SH-SY5Y (cell line): ENCODE data around the gene AZIN2.

ENCODE experiments used
- GATA2 ChIP-seq: IDR thresholded peaks from 2 replicates; pipeline ENCODE4 v1.6.1; 2011; ENCODE audit warnings: mild to moderate bottlenecking, low read depth, low read length
- GATA3 ChIP-seq: IDR thresholded peaks from 2 replicates; pipeline ENCODE4 v1.6.1; 2011; ENCODE audit warnings: low read depth, mild to moderate bottlenecking, low read length, moderate library complexity

Gene AZIN2

DNA sequence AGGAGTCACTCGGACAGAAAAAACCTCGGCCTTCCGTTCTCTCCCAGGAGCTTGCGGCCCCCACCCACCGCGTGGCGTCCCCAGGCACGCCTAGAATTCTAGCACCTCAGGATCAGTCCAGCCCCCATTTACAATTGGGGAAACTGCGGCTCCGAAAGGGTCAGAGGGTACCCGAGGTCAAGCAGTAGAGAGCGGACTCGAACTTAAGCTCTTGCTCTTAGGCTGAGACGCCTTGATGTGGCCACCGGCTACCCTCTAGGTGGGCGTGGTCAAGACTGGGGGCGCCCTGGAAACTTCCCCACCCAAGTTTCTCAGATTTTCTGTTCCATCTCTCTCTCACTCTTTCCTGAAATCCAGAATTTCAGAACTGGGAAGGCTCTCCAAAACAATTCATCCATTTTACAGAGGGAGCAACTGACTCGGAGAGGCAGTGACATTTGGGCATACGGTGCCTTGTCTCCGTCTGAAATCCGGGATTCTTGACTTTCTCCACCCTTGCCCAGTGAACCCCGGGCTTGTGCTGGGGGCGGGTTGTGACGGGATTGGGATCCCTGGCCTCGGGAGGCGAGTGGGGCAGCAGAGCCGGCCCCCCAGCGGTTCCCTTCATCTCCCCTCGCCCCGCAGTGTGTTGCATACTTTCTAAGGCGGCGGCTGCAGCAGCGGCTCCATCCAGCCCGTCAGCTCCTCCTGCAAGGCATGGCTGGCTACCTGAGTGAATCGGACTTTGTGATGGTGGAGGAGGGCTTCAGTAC, 777 bp downstream of the AZIN2 start:
- no peak for TF ChIP-seq GATA3
- no peak for TF ChIP-seq GATA2

DNA sequence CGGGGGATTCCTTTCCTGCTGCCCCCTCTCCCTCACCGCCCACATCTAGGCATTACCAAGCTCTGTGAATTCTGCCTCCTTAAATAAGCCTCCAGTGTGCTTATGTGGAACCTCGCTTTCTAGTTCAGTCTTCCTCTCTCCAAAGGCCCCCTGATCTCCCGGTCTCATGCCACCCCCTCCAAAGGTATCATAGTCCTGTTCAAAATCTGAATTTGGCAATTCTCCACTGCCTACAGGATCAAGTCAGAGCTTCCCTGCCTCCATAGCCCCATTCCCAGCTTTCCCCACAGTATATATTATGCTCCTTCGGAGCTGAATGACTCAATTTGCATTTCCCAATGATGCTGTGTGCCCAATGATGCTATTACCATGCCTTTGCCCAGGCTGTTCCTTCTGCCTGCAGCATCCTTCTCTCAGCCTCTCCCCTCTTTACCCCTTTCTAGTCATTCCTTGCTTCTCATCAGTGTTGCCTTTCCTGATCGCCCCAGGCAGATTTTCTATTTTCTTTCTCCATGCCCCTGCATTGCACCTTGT, 1.7 kb downstream of the AZIN2 start:
- TF ChIP-seq GATA2 (no peak), GATA3 (no peak)

DNA sequence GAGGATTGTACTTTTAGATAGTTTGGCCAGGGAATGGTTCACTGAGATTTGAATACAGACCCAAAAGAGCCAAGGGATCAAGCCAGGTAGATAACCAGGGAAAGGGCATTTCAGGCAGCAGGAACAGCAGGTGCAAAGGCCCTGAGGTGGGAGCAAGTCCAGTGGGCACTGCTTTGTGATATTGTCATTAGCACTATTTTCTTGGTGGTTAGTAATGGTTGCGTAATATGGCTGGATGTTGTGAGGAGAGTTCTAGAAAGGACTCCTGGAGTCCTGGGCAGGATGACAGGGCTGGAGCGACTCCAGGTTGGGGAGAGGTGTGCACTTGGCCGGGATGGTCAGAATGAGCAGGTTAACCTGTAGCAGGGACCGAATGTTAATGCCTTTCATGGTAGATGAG, 4.4 kb downstream of the AZIN2 start:
- TF ChIP-seq GATA3, result no peak
- no peak for TF ChIP-seq GATA2

DNA sequence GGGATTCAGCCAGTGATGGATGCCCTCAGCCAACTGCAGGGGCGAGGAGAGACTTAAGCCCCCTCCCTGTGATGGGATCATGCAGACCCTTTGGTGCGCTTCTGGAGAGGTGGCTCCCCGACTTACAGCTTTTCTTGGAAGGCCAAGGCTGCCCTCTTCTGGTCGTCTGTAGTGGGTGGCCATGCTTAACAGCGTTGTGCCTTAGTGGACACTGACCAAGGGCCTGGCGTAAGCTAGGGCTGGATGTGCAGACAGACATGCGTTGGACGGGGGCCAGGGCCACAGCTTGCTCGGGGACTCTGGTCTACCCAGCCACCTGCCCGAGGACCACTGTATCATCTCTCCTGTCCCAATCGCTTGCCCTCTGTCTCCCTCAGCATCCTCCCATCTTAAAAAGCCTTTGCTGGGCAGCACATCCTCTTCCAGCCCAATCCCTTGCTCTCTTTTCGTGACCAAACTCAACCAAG, 5.5 kb downstream of the AZIN2 start:
- no peak for TF ChIP-seq GATA2
- no peak for TF ChIP-seq GATA3

DNA sequence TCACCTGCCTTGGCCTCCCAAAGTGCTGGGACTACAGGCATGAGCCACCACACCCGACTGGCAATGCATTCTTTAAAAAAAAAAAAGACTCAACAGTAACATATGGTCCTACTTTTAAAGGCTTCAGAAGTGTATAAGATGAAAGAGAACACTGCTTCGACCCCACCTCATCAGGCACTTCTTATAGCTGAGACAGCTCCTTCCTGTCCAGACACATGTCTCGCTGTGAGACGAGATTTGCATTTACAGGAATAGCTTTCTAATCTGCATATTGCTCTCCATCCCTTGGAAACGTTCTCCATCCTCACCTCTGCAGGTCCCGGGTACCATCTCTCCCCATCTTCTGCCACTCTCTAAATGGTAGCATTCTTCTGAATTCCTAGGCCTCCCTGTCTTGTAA, 6.7 kb downstream of the AZIN2 start:
- TF ChIP-seq GATA3 (no peak), GATA2 (no peak)

DNA sequence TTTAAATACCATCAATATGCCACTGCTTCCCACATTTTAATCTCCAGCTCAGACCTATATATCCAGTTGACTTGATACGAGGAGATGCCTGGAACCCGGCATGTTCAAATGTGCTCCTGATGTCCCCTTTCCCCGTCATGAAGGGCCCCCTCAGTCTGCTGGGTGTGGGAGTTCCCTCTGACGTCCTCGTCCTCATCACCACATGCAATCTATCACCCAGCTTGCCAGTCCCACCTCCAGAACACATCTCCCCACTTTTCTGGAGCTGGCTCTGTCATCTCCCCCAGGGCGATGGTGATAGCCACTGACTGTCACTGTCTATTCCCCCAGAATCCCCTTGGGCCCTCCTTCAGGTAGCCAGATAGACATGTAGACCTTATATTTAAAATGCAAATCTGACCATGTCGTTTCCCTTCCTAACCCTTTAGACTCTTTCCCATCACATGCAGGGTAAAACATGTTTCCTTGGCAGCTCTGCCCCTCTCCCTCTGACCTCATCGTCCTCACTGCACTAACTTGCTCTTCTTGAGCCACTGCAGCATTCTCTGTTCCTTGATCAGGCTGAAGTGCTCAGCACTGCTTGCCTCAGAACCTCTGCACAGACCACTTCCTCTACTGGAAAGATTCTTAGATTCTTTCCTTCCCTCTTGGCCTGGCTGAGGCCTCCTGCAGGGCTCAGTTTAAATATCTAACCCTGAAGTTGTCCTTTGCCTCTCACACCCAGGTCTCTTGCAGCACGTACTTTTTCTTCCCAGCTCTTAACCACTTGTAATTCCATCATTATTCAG, 7.4 kb downstream of the AZIN2 start:
- TF ChIP-seq GATA2 (no peak), GATA3 (no peak)

DNA sequence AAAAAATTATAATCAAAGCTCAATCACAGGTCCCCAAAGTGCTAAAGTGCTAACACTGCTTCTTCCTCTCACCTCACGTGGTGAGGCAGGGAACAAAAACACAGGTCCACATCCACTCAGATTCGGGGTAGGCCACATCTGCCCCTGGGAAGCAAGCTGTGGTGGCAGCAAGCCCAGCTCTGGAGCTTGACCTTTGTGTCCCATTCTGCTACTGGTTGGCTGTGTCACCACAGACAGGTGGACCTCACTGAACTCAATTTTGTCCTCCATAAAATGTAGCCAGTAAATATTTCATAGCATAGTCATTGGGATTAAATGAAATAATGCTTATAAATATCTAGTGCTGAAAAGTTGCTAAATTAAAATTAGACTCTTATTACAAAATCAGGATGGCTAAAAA, 8.5 kb downstream of the AZIN2 start:
- TF ChIP-seq GATA2 (no peak), GATA3 (no peak)

DNA sequence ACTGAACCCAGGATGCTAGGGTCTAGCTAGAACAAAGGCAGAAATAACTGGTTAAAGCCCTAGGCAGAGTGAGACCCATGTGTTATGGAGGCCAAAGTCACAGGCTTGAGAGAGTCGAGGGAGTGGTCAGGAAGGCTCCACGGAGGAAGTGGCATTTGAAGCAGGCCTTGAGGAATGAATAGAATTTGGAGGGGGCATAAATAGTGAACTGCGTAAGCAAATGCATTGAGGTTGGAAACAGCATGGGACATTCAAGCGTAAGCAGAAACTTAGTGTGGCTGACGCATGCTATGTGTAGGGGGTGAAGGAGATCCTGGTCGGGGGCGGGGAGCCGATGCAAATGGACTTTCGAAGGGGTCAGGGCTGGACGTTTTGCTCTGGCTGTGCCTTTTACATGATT, 11.5 kb downstream of the AZIN2 start:
- no peak for TF ChIP-seq GATA3
- TF ChIP-seq GATA2, result no peak

DNA sequence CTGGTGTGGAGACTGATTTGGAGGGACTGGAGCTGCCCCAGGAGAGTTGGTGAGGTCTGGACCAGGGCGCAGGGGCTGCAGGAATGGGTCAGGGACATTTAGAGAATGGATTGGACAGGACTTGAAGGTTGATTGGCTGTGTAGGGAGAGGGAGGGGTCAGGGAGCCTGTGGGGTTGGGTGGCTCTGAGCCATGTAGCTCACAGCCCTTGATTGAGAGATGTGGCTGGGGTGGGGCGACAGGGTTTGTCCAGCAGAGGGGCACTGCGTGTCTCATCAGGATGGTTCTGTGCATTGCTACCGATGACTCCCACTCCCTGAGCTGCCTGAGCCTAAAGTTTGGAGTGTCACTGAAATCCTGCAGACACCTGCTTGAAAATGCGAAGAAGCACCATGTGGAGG, 12.1 kb downstream of the AZIN2 start:
- TF ChIP-seq GATA3, result no peak

DNA sequence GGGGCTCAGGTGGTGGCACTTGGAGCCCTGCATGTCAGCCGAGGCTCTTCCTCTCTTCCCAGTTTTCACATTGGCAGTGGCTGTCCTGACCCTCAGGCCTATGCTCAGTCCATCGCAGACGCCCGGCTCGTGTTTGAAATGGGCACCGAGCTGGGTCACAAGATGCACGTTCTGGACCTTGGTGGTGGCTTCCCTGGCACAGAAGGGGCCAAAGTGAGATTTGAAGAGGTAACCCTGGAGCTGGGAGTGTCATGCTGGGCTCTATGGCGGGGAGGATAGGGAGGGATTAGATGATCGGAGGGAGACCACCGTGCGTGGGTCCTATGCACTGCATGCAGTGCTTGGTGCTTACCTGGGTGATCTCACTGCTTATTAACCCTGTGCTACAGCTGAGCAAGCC, 13.5 kb downstream of the AZIN2 start:
- TF ChIP-seq GATA3 (no peak), GATA2 (no peak)

DNA sequence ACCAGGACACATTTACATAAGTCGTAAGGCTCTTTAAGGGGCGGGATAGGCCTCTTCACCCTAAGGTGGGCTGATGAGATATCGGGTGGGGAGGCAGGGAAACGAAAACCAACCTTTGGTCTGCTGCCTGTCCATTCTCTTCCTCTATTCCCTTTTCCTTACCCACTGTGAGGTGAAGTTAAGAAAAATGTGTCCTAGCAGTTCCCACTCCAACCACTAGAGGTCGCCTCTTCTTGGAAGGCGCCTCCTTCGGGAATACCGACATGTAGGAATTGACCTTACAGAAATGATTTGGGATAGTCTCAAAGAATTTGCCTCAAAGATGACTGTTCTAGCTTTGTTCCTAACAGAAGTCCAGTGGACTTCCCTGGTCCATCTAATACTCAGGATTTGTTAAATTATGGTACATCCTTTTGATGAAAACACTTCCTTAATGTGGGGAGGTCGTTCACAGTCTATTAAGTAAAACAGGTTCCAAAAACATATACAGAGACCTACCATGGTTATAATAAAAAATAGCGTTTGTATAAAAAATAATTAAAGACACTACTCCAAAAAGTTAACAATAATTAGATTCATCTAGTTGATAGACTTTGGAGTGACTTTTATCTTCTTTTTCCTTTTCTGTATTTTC, 14.1 kb downstream of the AZIN2 start:
- TF ChIP-seq GATA2 (no peak), GATA3 (no peak)

DNA sequence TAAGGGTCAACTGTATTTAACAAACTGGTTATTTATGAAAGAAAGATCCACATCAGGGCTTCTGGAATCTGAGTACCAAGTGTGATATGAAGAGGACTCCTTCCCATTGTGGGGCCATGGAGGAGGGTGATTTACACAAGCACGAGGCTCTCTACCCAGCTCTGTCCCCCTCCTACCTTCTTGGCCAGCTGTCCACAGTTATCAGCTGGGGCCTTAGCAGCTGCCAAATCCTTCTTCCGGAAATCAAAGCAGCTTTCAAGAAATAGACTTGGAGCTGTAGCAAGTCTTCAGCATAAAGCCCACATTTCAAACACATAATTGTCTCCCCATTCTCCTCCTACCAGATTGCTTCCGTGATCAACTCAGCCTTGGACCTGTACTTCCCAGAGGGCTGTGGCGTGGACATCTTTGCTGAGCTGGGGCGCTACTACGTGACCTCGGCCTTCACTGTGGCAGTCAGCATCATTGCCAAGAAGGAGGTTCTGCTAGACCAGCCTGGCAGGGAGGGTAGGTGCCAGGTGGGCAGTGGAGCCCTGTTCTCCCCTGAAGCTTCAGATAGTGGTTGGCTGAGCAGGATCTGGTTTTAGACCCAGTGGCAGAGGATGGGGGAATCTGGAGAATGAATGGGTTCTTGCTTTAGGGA, 15.5 kb downstream of the AZIN2 start:
- TF ChIP-seq GATA2, result no peak

DNA sequence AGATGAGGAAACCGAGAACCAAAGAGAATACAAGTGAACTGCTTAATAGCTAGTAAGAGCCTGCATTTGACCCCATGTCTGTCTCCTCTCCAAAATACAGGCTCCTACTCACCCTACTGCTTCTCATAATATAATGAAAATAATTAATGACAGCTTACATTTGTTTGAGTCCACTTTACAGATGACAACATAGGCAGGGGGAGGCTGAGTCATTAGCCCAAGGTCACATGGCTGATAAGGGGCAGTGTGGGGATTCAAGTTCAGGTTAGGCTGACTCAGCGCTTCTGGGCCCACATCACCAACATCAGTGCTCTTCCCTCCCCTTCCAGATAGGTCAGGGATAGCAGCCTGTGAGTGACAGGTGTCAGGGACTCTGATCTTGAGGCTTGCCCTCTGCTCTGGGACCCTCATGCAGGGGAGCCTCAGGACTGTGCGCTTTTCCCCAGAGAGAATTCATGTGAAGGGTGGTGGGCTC, 16.2 kb downstream of the AZIN2 start:
- TF ChIP-seq GATA2 (no peak), GATA3 (no peak)

DNA sequence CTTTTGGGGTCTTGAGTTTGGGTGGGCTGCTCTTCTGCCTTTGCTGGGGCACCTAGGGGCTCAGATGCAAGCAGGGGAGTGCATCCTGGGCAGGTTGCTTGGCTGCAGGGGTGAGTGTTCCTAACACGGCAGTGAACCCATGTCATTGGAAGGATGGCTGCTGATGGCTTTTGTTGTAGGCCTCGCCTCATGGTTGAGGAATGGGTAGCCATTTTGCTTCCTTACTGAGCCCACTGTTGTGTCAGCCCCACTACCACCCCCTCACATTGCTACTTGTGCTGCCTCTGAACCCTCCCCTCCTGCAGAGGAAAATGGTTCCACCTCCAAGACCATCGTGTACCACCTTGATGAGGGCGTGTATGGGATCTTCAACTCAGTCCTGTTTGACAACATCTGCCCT, 16.8 kb downstream of the AZIN2 start:
- no peak for TF ChIP-seq GATA3
- TF ChIP-seq GATA2, result no peak

DNA sequence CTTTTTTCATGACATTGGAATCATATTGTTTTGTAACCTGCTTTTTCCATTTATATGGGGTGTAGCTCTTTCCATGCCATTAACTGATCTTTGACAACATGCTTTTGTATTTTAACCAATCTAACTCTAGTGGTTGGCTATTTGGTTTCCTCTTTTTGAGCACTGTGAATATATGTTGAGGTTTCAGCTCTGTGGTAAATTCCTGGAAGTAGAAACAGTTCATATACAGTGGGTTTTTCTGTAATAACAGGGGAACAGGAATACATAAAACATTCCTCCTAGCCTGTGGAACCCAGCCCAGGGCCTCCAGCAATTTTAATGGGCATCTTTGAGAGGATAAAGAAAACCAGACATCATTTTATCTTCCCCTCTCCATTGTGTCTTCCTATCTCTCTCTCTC, 17.4 kb downstream of the AZIN2 start:
- TF ChIP-seq GATA2 (no peak), GATA3 (no peak)
